NCI-H2107 (cell line): ENCODE data around the gene IFNA5.

ENCODE experiments used
- DNase-seq: peaks from one replicate; lab custom pipeline; 2025; lab: John Stamatoyannopoulos, UW

The IFNA5 gene

GRCh38 chr9:21294364-21294774, 10.7 kb downstream of the IFNA5 start:
- no peak for DNase-seq

GRCh38 chr9:21289848-21290247, 15.3 kb downstream of the IFNA5 start:
- DNase-seq = no peak

DNA sequence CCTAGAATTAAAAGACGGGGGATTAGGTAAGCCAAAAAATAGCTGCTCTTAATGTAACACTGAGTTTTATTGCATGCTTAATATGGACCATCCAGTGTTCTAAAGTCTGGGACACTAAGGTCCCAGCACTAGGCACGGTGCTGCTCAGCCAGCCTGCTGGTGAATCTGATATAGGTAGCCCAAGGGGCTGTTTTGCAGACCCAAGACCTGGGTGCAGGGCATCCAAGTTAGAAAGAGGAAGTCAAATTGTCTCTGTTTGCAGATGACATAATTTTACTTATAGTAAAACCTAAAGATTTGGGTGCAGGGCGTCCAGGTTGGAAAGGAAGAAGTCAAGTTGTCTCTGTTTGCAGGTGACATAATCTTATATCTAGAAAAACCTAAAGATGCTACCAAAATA, 17.8 kb downstream of the IFNA5 start:
- DNase-seq = no peak

DNA sequence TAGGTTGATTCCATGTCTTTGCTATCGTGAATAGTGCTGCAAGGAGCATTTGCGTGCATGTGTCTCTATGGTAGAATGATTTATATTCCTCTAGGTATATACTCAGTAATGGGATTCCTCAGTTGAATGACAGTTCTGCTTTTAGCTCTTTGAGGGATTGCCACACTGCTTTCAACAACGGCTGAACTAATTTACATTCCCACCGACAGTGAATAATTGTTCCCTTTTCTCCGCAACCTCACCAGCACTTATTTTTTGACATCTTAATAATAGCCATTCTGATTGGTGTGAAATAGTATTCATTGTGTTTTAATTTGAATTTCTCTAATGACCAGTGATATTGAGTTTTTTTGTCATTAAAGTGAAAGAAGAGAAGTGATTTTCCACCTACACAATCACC, 18.5 kb downstream of the IFNA5 start:
- no peak for DNase-seq

DNA sequence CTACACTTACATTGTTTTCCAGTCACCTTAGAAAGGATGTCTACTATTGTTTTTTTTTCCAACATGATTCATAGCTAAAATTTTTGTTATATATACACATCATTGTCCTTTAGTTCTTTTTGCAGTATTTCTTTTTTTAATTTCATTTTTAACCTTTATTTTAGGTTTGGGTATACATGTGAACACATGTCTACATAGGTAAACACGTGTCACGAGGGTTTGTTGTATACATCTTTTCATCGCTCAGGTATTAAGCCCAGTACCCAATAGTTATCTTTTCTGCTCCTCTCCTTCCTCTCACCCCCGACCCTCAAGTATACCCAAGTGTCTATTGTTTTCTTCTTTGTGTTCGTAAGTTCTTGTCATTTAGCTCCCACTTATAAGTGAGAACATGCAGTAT, 19.0 kb downstream of the IFNA5 start:
- DNase-seq = no peak

DNA sequence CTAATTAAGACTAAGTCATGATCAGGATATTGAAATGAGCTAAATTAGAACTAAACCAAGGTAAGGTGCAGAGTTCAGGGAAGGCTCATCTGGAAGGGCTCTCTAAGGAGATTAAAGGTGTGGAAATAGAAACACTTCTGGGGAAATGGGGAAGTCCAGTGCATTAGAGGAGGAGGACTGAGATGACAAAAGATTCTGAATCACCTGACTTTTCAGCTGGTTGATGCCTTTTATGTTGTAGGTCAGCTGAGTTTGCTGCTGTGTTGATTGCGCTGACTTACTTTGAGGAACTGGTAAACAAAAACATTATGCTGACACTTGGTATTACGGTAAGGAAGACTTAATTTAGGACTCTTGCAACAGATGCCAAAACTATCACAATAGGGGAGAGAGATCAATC, 23.8 kb downstream of the IFNA5 start:
- no peak for DNase-seq

- no peak for DNase-seq
Measured at GRCh38 chr9:21268347-21268657, 36.8 kb downstream of the IFNA5 start.

GRCh38 chr9:21267485-21268346, 37.4 kb downstream of the IFNA5 start:
- DNase-seq = no peak

DNA sequence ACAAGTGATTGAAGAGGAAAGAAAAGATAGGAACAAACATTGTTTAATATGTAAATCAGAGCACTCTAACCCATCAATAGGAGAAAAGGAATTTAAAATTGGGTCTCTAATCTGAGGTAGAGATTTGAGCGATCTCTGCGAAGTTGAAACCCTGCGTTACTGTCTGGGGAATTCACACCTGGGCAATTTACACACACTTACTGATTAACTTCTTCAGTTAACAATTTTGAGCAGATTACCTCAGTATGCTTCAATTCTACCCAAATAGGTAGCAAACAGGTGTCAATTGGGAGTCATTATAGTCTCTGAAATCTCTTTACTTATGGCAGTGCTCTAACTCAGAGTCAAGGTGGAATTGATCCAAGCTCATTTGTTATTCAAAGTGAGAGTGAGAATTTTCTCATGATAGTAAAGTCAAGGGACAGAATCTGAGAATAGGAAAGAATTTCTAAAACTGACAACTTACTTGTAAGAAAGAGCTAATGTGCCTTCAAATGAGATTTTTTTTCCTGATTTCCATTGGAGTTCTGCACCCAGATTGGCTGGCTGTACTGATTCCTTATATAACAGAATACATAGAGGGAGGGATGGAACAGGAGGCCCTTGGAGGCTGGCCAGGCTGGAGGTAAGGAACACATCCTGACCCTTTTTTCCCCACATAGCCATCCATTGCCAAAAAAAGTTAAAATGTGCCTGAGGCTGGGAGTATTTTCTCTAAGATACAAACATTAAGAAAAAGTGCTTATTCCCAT, 38.2 kb downstream of the IFNA5 start:
- no peak for DNase-seq

GRCh38 chr9:21265421-21266189, 39.5 kb downstream of the IFNA5 start:
- DNase-seq = no peak

DNA sequence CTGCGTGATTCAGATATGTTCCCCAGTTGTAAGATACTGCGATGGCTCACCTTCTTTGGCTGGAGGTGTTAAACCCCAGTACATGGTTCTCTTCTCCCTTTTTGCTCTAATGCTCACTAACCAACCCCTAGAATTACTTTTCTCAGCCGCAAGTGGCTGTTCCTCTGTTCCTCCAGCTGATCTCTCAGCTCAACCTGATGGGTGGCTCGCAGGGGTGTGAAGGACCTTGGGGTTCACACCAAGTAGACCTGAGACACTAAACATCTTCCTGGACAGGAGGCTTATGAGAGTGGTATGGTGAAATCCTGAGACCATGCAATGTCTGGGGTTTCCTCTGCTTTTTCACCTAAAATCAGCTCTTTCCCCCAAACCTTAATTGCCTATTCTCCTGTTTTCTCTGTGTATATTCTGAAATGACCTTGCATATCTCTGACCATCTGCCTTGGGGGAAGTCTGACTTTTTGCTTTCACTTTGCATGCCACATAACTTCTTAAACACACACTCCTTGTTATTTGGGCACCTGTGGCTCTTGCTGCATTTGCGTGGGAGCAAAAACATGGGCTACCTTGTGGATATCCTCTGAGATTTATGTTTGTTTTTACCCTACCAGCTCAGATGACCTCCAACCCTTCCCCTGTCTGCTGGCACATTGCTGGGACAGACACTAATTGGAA, 49.4 kb downstream of the IFNA5 start:
- no peak for DNase-seq
